Right renal cortex interstitium (tissue), 3 donors: ENCODE results near the gene ZNF148. TPM values are rescaled to one million over a fixed set of nuclear protein-coding genes. Genes with fewer than 3 reads are reported as not detected.

ENCODE experiments used
- DNase-seq, 3 donors: peaks; one replicate each; pipeline ENCODE4 v3.0.0-alpha.2; 2013; ENCODE audit warnings: low read depth in 3 of 3, low spot score in 2 of 3
- polyA plus RNA-seq, 3 donors: library from polyadenylated mRNA; unstranded; fragments of 120-200 nt; gene quantifications; one replicate each; pipeline ENCODE4 v1.2.1, GENCODE V29; 2013; ENCODE audit not compliant: insufficient read length in 3 of 3

Gene ZNF148
- polyA plus RNA-seq, 3 donors: 48.4 to 56.4 (median 51.9) TPM

GRCh38 chr3:125334675-125335560 is 40.2 kb downstream of the ZNF148 start:
- DNase-seq: no peak

- DNase-seq: no peak
Observed at GRCh38 chr3:125332504-125332903, 42.6 kb downstream of the ZNF148 start.

- DNase-seq: no peak
Observed at GRCh38 chr3:125331243-125331642, 43.9 kb downstream of the ZNF148 start.

GRCh38 chr3:125326957-125327356 is 48.2 kb downstream of the ZNF148 start:
- DNase-seq: no peak

- DNase-seq: no peak
Observed at GRCh38 chr3:125325746-125326145, 49.4 kb downstream of the ZNF148 start.

GRCh38 chr3:125324341-125324740 is 50.8 kb downstream of the ZNF148 start:
- DNase-seq: no peak

GRCh38 chr3:125322917-125323316 is 52.2 kb downstream of the ZNF148 start:
- no peak for DNase-seq

GRCh38 chr3:125322166-125322565 is 53.0 kb downstream of the ZNF148 start:
- peak; percentile 66 to 77 (median 68) for DNase-seq

GRCh38 chr3:125319765-125320164 is 55.4 kb downstream of the ZNF148 start:
- DNase-seq: no peak

GRCh38 chr3:125318871-125319270 is 56.3 kb downstream of the ZNF148 start:
- DNase-seq: no peak

GRCh38 chr3:125318167-125318865 is 56.8 kb downstream of the ZNF148 start:
- peak in 1 of 3 donors; percentile 19 for DNase-seq

GRCh38 chr3:125317761-125318160 is 57.4 kb downstream of the ZNF148 start:
- DNase-seq: no peak

GRCh38 chr3:125316949-125317348 is 58.2 kb downstream of the ZNF148 start:
- no peak for DNase-seq

GRCh38 chr3:125316246-125316645 is 58.9 kb downstream of the ZNF148 start:
- no peak for DNase-seq

GRCh38 chr3:125313060-125313635 is 62.0 kb downstream of the ZNF148 start:
- no peak for DNase-seq

GRCh38 chr3:125310623-125311081 is 64.5 kb downstream of the ZNF148 start:
- no peak for DNase-seq

GRCh38 chr3:125309476-125309875 is 65.6 kb downstream of the ZNF148 start:
- no peak for DNase-seq

- DNase-seq: no peak
Observed at GRCh38 chr3:125306620-125307019, 68.5 kb downstream of the ZNF148 start.

- no peak for DNase-seq
Observed at GRCh38 chr3:125302932-125303331, 72.2 kb downstream of the ZNF148 start.

GRCh38 chr3:125300416-125300815 is 74.7 kb downstream of the ZNF148 start:
- DNase-seq: no peak

GRCh38 chr3:125294411-125294810 is 80.7 kb downstream of the ZNF148 start:
- no peak for DNase-seq
